Activated CD8-positive, alpha-beta T cell treated with anti-CD3 and anti-CD28 coated beads for 36 hours (primary cell): Measurements from ENCODE around the gene SLCO2A1. TPM values are rescaled to one million over a fixed set of nuclear protein-coding genes. Genes with fewer than 3 reads are reported as not detected.
A peak's percentile ranks its signal among the peaks of the same experiment; 100 is the strongest.

ENCODE experiments used
- ATAC-seq: fragments of 200-7000 bp; cut with Tn5 transposase; one replicate; pipeline ENCODE4 v1.10.0; 2021; ENCODE audit warnings: mild to moderate bottlenecking, moderate library complexity
- CTCF ChIA-PET: fragments of 350-600 bp; sonication (Branson Sonifier 250); formaldehyde crosslinking; loops from one replicate; lab custom pipeline; 2021; ENCODE audit warnings: antibody characterized with exemption; lab: Charles Lee
- POLR2A ChIA-PET: fragments of 350-600 bp; sonication (Branson Sonifier 250); formaldehyde crosslinking; loops from one replicate; lab custom pipeline; 2021; ENCODE audit warnings: antibody characterized with exemption; lab: Charles Lee
- DNase-seq: peaks from one replicate; pipeline ENCODE4 v3.0.0-alpha.2; 2020
- H3K27ac Mint-ChIP-seq: one replicate; pipeline ENCODE4 v1.8.0; 2021; ENCODE audit warnings: mild to moderate bottlenecking, mixed read lengths
- H3K27me3 Mint-ChIP-seq: one replicate; pipeline ENCODE4 v1.8.0; 2021; ENCODE audit warnings: mixed read lengths
- H3K36me3 Mint-ChIP-seq: one replicate; pipeline ENCODE4 v1.8.0; 2021; ENCODE audit warnings: low read depth, mixed read lengths
- H3K4me1 Mint-ChIP-seq: one replicate; pipeline ENCODE4 v1.8.0; 2021; ENCODE audit warnings: low read depth, mixed read lengths
- H3K4me3 Mint-ChIP-seq: one replicate; pipeline ENCODE4 v1.8.0; 2021; ENCODE audit warnings: mild to moderate bottlenecking, moderate library complexity, mixed read lengths
- H3K9me3 Mint-ChIP-seq: one replicate; pipeline ENCODE4 v1.8.0; 2021; ENCODE audit warnings: mixed read lengths
- intact Hi-C: fragments of 100-400 bp; cut with micrococcal nuclease; formaldehyde crosslinking; loops from one replicate; pipeline ENCODE4 v1.10.0; 2022
- total RNA-seq, 2 experiments: library from RNA; stranded (reverse); gene quantifications; one replicate each; pipeline ENCODE4 v1.2.3, GENCODE V29; 2021
- TF ChIP-seq, protein P1 (sequence below): fragments of 200-600 bp; IDR thresholded peaks from one replicate; pipeline ENCODE4 v1.8.0; 2022; ENCODE audit warnings: antibody characterized with exemption, mild to moderate bottlenecking

The SLCO2A1 gene
- total RNA-seq, 2 experiments from 2014 or later, result not detected

DNA sequence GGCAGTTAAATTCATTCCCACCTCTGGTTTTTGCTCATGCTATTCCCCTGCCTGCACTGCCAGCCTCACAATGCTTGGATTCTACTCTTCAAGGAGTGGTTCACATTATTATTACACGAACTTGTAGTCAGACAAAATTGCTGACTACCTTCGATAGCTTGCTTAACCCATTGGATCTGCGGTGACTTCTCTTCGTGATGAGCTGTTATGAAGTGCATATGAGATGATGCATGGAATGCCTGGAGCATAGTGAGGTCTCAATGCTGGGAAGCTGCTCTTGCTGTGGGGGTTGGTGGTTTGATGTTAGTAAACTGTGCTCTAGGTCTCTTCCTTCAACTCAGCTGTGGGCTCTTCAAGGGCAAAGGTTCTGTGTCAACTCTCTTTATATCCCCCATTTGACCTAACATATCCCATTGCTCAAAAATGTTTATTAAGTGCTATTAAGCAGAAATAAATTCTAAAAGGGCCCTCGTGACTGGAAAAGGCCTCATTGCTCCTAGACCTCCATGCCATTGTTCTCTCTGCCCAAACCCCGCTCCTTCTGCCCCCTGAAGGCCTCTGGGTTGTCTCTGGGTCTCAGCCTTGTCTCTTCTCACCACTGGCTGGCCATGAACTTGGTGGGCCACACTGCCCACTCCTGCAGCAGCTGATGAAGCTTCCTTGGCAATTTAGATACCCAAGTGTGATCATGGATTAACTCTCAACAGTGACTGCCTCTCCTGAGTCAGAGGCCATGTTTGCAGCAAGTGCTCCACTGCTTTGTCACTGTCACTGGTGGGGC lies 4.5 kb upstream of the SLCO2A1 start:
- intact Hi-C loops, result no loop called here
- POLR2A ChIA-PET, result no interaction called here
- no peak overlapping the region for H3K27ac Mint-ChIP-seq
- no peaks in the 10 kb centered on the region for H3K36me3 Mint-ChIP-seq
- TF ChIP-seq, protein P1, sequence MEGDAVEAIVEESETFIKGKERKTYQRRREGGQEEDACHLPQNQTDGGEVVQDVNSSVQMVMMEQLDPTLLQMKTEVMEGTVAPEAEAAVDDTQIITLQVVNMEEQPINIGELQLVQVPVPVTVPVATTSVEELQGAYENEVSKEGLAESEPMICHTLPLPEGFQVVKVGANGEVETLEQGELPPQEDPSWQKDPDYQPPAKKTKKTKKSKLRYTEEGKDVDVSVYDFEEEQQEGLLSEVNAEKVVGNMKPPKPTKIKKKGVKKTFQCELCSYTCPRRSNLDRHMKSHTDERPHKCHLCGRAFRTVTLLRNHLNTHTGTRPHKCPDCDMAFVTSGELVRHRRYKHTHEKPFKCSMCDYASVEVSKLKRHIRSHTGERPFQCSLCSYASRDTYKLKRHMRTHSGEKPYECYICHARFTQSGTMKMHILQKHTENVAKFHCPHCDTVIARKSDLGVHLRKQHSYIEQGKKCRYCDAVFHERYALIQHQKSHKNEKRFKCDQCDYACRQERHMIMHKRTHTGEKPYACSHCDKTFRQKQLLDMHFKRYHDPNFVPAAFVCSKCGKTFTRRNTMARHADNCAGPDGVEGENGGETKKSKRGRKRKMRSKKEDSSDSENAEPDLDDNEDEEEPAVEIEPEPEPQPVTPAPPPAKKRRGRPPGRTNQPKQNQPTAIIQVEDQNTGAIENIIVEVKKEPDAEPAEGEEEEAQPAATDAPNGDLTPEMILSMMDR, result no peak
- ATAC-seq (no peak), DNase-seq (no peak)
- no peaks in the 10 kb centered on the region for H3K9me3 Mint-ChIP-seq
- H3K27me3 Mint-ChIP-seq, result peaks cover 13% of the 10 kb centered on the region
- CTCF ChIA-PET, result no interaction called here
- H3K4me1 Mint-ChIP-seq, result peaks cover 2% of the 10 kb centered on the region
- H3K4me3 Mint-ChIP-seq, result no peak overlapping the region

DNA sequence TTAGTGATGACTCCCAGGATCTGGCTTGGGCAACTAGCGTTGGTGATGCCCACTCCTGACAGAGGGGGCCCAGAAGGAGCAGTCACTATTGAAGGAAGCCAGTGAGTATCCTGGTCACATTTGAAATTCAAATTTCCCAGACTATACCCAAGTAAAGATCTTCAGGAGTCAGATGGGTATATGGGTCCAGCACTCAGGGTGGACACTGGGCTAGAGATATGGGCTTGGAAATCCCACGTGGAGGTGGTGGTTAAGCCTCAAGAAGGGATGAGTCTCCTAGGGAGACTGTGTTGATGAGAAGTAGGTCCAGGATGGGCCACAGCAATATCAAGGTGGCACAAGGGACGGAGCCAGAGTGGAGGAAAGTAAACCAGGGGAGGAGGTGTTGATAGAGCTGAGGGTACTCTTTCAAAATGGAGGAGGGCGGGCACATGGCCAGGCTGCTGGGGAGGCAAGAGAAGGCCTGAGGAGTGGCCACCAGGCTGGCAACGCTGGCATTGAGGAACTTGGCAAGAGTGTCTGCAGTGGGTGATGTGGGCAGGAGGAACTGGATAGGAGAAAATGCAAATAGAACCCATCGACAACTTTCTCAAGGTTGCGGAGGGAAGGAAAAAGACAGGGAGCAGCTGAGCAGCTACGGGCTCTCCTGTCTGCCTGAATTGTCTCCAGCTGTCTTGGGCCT lies 3.7 kb upstream of the SLCO2A1 start:
- H3K27ac Mint-ChIP-seq, result no peak overlapping the region

DNA sequence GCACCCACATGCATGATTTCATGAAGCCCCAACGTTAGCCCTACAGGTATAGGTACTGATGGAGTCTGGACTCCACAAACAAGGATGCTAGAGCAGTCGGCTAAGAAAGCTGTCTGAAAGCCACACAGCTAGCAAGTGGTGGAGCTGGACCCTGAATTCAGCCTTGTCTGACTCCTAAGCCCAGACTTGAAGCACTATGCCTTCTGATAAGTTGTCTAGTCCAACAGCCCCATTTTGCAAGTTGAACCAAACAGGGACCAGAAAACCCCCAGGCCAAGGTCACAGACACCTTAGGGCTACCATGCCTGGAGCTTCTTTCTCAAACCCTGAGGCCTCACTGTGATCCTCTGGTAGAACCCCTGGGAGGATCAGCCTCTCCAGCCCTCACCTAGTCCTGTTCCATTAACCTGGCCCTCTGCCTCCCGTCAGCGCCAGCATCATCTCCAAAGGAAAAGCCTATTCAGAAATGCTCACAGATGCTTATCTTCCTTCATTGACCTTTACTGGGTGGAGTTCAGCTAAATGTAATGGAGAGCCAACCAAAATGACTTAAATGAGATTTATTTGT lies 1.7 kb upstream of the SLCO2A1 start:
- no peak for ATAC-seq
- intact Hi-C loops, result no loop called here
- Mint-ChIP-seq H3K27ac (no peak overlapping the region), H3K4me1 (peaks cover 2% of the 10 kb centered on the region), H3K9me3 (no peaks in the 10 kb centered on the region), H3K27me3 (peaks cover 32% of the 10 kb centered on the region), H3K4me3 (no peak overlapping the region), H3K36me3 (no peaks in the 10 kb centered on the region)
- CTCF ChIA-PET, result no interaction called here
- no peak for DNase-seq
- TF ChIP-seq, protein P1, result no peak
- POLR2A ChIA-PET, result no interaction called here

More for the DNA sequence above, 3.7 kb upstream of the SLCO2A1 start:
- no peak for DNase-seq
- H3K9me3 Mint-ChIP-seq, result no peaks in the 10 kb centered on the region
- TF ChIP-seq, protein P1, result no peak
- ChIA-PET CTCF (no interaction called here), POLR2A (no interaction called here)
- H3K4me1 Mint-ChIP-seq, result peaks cover 2% of the 10 kb centered on the region
- ATAC-seq, result no peak
- intact Hi-C loops, result no loop called here
- H3K4me3 Mint-ChIP-seq, result no peak overlapping the region
- H3K27me3 Mint-ChIP-seq, result peaks cover 19% of the 10 kb centered on the region
- H3K36me3 Mint-ChIP-seq, result no peaks in the 10 kb centered on the region

DNA sequence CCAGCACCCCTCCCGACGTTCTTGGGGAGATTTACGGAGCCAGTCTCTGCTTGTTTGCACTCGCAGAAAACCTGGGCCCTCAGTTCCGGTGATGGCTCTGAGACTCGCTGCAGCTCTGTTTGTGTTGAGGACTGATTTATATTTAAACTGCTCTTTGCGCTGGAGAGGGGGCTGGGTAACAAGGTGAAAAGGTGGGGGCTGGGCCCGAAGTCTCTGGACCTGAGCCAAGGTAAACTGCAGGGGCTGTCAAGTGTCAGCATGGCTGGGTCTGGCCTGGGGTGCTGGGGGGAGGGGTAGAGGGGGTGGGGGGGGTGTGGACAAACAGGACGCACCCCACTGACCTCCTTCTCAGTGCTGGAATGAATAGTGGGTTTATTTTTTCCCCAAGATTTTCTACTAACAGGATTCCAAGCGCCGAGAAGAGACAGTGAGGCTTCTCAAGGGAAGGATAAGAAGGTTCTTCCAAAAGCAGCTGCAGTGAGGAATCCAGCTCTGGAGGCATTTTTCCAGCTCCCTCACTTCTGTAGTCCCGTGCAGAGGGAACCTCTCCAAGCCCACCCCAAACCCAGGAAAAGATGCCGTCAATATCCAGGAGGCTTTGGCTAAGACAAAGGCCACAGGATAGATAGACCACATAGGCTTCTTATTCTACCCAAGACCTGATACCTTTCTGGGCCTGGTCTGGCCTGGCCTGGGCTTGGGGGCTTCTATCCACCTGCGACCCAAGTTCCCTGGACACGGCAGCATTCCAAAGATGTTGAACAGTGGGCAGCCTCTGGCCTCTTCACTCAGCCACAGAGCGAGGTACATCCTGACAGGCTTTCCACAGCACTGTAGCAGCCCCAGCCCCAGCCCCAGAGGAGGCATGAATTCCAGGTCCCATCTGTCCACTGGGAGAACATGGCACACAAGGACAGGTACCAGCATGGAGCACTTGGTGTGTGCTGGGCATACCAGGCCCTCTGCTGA lies 938 bp upstream of the SLCO2A1 start:
- ChIA-PET CTCF (no interaction called here), POLR2A (no interaction called here)
- DNase-seq (peak; percentile 9), ATAC-seq (peak; percentile 34)
- H3K4me1 Mint-ChIP-seq, result peaks cover 2% of the 10 kb centered on the region
- peaks cover 36% of the 10 kb centered on the region for H3K27me3 Mint-ChIP-seq
- intact Hi-C loops, result no loop called here
- no peak overlapping the region for H3K27ac Mint-ChIP-seq
- no peaks in the 10 kb centered on the region for H3K36me3 Mint-ChIP-seq
- H3K9me3 Mint-ChIP-seq, result no peaks in the 10 kb centered on the region
- TF ChIP-seq, protein P1, result no peak
- H3K4me3 Mint-ChIP-seq, result peak overlapping the region; percentile 66
